NB4 (cell line): ENCODE results near the gene HEXD.
"Not testable (repeated sequence)": the region's sequence is repeated elsewhere in the genome, so short reads cannot be mapped to it uniquely, and the experiment has no call there.

ENCODE experiments used
- POLR2A ChIP-seq: IDR thresholded peaks from 2 replicates; pipeline ENCODE4 v1.6.1; 2011; ENCODE audit warnings: mild to moderate bottlenecking; ENCODE audit not compliant: insufficient read length; ENCODE audit errors: extremely low read depth
- TF ChIP-seq, protein P1 (sequence below): IDR thresholded peaks from one replicate; pipeline ENCODE4 v1.5.1; 2012; ENCODE audit warnings: low read depth, low read length
- TF ChIP-seq, protein P2 (sequence below): IDR thresholded peaks from 2 replicates; pipeline ENCODE4 v1.6.1; 2011; ENCODE audit warnings: low read depth, low read length

DNA sequence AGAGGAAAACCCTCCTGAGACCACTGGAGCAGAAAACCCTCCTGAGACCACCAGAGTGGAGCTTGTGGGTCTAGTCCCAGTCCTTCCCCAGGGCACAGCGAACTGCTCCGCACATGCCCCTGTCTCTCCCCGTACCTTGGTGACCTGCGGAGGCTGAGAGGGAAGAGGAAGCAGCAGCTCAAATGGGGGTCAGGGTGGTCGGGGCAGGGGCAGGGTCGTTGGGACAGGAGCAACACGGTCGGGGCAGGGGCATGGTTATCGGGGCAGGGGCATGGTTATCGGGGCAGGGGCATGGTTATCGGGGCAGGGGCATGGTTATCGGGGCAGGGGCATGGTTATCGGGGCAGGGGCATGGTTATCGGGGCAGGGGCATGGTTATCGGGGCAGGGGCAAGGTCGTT is 6.1 kb upstream of the HEXD start:
- not testable (repeated sequence) for TF ChIP-seq POLR2A
- TF ChIP-seq, protein P1, sequence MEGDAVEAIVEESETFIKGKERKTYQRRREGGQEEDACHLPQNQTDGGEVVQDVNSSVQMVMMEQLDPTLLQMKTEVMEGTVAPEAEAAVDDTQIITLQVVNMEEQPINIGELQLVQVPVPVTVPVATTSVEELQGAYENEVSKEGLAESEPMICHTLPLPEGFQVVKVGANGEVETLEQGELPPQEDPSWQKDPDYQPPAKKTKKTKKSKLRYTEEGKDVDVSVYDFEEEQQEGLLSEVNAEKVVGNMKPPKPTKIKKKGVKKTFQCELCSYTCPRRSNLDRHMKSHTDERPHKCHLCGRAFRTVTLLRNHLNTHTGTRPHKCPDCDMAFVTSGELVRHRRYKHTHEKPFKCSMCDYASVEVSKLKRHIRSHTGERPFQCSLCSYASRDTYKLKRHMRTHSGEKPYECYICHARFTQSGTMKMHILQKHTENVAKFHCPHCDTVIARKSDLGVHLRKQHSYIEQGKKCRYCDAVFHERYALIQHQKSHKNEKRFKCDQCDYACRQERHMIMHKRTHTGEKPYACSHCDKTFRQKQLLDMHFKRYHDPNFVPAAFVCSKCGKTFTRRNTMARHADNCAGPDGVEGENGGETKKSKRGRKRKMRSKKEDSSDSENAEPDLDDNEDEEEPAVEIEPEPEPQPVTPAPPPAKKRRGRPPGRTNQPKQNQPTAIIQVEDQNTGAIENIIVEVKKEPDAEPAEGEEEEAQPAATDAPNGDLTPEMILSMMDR: not testable (repeated sequence)
- TF ChIP-seq, protein P2, sequence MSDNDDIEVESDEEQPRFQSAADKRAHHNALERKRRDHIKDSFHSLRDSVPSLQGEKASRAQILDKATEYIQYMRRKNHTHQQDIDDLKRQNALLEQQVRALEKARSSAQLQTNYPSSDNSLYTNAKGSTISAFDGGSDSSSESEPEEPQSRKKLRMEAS: not testable (repeated sequence)
